Smooth muscle cell (in vitro differentiated cells): ENCODE results near the gene KCNG1. TPM values are rescaled to one million over a fixed set of nuclear protein-coding genes. Genes with fewer than 3 reads are reported as not detected.

ENCODE experiments used
- DNase-seq: peaks from one replicate; lab custom pipeline; 2025; ENCODE audit not compliant: unreplicated experiment; lab: John Stamatoyannopoulos, UW
- H2AFZ ChIP-seq: fragments of 200-600 bp; sonication (generic); 2 replicates; pipeline ENCODE4 v1.6.0; 2016; ENCODE audit warnings: antibody characterized with exemption, low read depth, mild to moderate bottlenecking
- H3F3A ChIP-seq: fragments of 200-600 bp; sonication (generic); 2 replicates; pipeline ENCODE4 v1.6.0; 2017; ENCODE audit warnings: antibody characterized with exemption, low read depth
- H3K27ac ChIP-seq: fragments of 200-600 bp; sonication (generic); 2 replicates; pipeline ENCODE4 v1.5.1; 2016; ENCODE audit warnings: low read depth, mild to moderate bottlenecking
- H3K27me3 ChIP-seq: fragments of 200-600 bp; sonication (generic); 2 replicates; pipeline ENCODE4 v1.6.1; 2016; ENCODE audit warnings: low read depth, mild to moderate bottlenecking
- H3K36me3 ChIP-seq: fragments of 200-600 bp; sonication (generic); 2 replicates; pipeline ENCODE4 v1.5.1; 2016; ENCODE audit warnings: low read depth
- H3K4me1 ChIP-seq: fragments of 200-600 bp; sonication (generic); 2 replicates; pipeline ENCODE4 v1.5.1; 2016; ENCODE audit warnings: low read depth
- H3K4me2 ChIP-seq: fragments of 200-600 bp; sonication (generic); 2 replicates; pipeline ENCODE4 v1.6.0; 2016; ENCODE audit warnings: mild to moderate bottlenecking
- H3K4me3 ChIP-seq: fragments of 200-600 bp; sonication (generic); 2 replicates; pipeline ENCODE4 v1.5.1; 2016; ENCODE audit warnings: mild to moderate bottlenecking
- H3K79me2 ChIP-seq: fragments of 200-600 bp; sonication (generic); 2 replicates; pipeline ENCODE4 v1.6.0; 2016; ENCODE audit warnings: low read depth, mild to moderate bottlenecking
- H3K9ac ChIP-seq: fragments of 200-600 bp; sonication (generic); 2 replicates; pipeline ENCODE4 v1.6.0; 2016; ENCODE audit warnings: low read depth
- H3K9me3 ChIP-seq: fragments of 200-600 bp; sonication (generic); replicated peaks from 2 replicates; pipeline ENCODE4 v1.5.1; 2016; ENCODE audit warnings: low read depth
- H4K20me1 ChIP-seq: fragments of 200-600 bp; sonication (generic); 2 replicates; pipeline ENCODE4 v1.6.0; 2016; ENCODE audit warnings: low read depth
- WGBS: methylation state at CpG from one replicate; pipeline ENCODE4 v1.1.7; 2016; ENCODE audit warnings: low lambda C conversion rate; 5-methylcytosine and 5-hydroxymethylcytosine counted together
- polyA plus RNA-seq: library from polyadenylated mRNA; unstranded; fragments of >200 nt; fragmentation: Nextera tagmentation; extraction: Ambion mirVana; gene quantifications from 2 replicates; pipeline ENCODE4 v1.2.1, GENCODE V29; 2016
- total RNA-seq: library from RNA; depleted of rRNA; stranded (reverse); fragments of >200 nt; gene quantifications from 2 replicates; pipeline ENCODE4 v1.2.3, GENCODE V29; 2014
- TF ChIP-seq, protein P1 (sequence below): fragments of 200-600 bp; sonication (generic); IDR thresholded peaks from 2 replicates; pipeline ENCODE4 v1.5.1; 2017; ENCODE audit warnings: borderline replicate concordance, mild to moderate bottlenecking, antibody characterized with exemption; ENCODE audit not compliant: insufficient read depth, poor library complexity, severe bottlenecking

Gene KCNG1
- total and polyA plus RNA-seq, 2 experiments from 2014 or later: 51.2 to 54.1 TPM

DNA sequence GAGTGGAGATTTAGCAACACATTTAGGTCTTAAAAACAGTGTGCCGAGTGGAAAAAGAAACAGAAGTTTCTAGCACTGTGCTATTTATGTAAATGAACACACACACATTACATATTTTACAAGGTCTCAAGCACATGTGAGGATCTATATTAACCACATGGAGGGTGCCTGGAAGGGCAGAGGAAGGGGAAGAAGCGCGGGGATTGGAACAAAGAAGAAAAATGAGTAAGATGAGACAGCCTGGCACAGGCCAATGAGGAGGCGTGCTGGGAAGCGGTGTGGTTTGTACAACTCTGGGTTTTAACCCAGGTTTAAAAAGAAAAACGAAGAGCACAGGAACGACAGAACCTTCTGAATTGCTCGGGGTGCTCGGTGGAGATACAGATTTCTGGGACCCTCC lies 5.7 kb downstream of the KCNG1 start:
- Histone ChIP-seq H4K20me1 (peaks cover 37% of the 10 kb centered on the region), H2AFZ (no peak overlapping the region), H3K9me3 (no peaks in the 10 kb centered on the region), H3K4me2 (no peak overlapping the region), H3K27ac (no peak overlapping the region), H3F3A (peaks cover 10% of the 10 kb centered on the region), H3K4me3 (no peak overlapping the region), H3K36me3 (no peaks in the 10 kb centered on the region), H3K9ac (no peak overlapping the region), H3K4me1 (peaks cover 31% of the 10 kb centered on the region), H3K27me3 (no peaks in the 10 kb centered on the region), H3K79me2 (peaks cover 10% of the 10 kb centered on the region)
- TF ChIP-seq, protein P1, sequence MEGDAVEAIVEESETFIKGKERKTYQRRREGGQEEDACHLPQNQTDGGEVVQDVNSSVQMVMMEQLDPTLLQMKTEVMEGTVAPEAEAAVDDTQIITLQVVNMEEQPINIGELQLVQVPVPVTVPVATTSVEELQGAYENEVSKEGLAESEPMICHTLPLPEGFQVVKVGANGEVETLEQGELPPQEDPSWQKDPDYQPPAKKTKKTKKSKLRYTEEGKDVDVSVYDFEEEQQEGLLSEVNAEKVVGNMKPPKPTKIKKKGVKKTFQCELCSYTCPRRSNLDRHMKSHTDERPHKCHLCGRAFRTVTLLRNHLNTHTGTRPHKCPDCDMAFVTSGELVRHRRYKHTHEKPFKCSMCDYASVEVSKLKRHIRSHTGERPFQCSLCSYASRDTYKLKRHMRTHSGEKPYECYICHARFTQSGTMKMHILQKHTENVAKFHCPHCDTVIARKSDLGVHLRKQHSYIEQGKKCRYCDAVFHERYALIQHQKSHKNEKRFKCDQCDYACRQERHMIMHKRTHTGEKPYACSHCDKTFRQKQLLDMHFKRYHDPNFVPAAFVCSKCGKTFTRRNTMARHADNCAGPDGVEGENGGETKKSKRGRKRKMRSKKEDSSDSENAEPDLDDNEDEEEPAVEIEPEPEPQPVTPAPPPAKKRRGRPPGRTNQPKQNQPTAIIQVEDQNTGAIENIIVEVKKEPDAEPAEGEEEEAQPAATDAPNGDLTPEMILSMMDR: no peak
- WGBS: 84% methylated on average over 9 of the region's 9 CpGs
- no peak for DNase-seq

DNA sequence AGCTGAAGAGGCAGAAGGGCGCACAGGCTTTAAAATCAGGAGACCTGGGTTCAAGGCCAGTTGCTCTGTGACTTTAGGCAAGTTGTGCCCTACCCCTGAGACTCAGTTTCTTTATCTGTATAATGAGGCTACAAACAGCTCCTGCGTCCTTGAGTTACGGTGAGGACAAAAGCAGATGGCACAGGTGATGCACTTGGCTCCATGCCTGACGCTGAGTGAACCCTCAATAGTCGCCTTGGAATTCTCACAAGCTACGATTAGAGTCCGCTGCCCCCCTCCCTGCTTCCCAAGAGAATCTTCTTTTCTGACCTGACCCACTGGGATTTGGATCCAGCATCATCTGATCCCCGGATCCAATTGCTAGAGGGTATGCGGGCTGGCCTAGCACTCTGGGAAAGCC lies 6.4 kb downstream of the KCNG1 start:
- Histone ChIP-seq H2AFZ (no peak overlapping the region), H3K9me3 (no peaks in the 10 kb centered on the region), H4K20me1 (peaks cover 30% of the 10 kb centered on the region), H3F3A (peaks cover 10% of the 10 kb centered on the region), H3K9ac (no peak overlapping the region), H3K27ac (no peak overlapping the region), H3K27me3 (no peaks in the 10 kb centered on the region), H3K4me3 (no peak overlapping the region), H3K79me2 (peaks cover 2% of the 10 kb centered on the region), H3K4me2 (no peak overlapping the region), H3K4me1 (peaks cover 25% of the 10 kb centered on the region), H3K36me3 (no peaks in the 10 kb centered on the region)
- DNase-seq: no peak
- 98% methylated on average over 9 of the region's 9 CpGs for WGBS
- TF ChIP-seq, protein P1: no peak

DNA sequence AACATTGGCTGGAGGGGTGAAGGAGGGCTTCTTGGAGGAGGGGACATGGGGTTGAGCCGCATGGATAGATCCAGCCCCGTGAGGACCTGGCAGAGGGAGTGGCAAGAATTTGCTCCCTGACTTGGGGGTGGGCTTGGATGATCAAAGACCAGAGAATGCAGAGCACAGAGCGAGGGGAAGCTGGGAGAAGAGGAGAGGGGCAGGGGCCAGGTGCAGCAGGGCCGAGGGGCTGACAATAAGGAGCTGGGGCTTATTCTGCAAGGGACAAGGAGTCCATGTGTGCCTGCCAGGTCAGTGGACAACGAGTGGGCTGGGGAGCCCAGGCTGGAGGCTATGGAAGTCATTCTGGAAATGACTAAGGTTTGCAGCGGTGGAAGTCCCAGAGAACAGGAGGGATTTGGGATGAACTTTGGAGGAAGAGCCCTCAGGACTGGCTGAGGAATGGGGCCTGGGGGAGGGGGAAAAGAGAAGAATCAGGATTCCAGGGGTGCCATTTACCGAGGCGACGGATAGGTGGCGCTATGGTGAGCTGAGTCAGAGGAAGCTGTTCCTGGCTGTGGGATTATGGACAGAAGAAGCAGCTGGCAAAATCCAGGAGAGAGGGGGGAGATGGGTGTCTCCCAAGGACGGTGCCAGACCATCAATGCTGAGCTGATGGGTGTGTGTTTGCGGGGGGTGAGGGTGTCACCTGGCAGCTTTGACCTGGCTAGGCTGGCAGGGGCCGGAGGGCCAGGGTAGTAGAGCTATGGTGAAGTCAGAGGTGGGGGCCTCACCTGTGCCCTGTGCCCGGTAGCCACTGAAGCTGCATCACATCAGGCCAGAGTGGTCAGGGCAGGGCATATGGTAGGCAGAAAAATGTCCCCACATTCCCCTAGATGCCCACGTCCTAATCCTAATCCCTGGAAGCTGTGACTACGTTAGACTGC lies 7.8 kb downstream of the KCNG1 start:
- no peak overlapping the region for H3K27ac ChIP-seq
- no peaks in the 10 kb centered on the region for H3K9me3 ChIP-seq
- peaks cover 18% of the 10 kb centered on the region for H4K20me1 ChIP-seq
- H3K27me3 ChIP-seq: no peaks in the 10 kb centered on the region
- H3K4me1 ChIP-seq: peaks cover 11% of the 10 kb centered on the region
- TF ChIP-seq, protein P1: peak; percentile 76
- no peak overlapping the region for H3K4me3 ChIP-seq
- no peaks in the 10 kb centered on the region for H3K36me3 ChIP-seq
- no peaks in the 10 kb centered on the region for H3K79me2 ChIP-seq
- peaks cover 10% of the 10 kb centered on the region for H3F3A ChIP-seq
- peak; percentile 30 for DNase-seq
- H3K4me2 ChIP-seq: no peak overlapping the region
- H3K9ac ChIP-seq: no peak overlapping the region
- 46% methylated on average over 16 of the region's 16 CpGs for WGBS
- no peak overlapping the region for H2AFZ ChIP-seq
